HS-5 (cell line): ENCODE measurements around the gene LRP5.
"Not testable (repeated sequence)": the region's sequence is repeated elsewhere in the genome, so short reads cannot be mapped to it uniquely, and the experiment has no call there.

Experiments used
- DNase-seq: peaks from one replicate; pipeline ENCODE4 v3.0.0-alpha.2; 2012; ENCODE audit warnings: low read depth

LRP5 gene

GRCh38 chr11:68392822-68393221 is 80.4 kb downstream of the LRP5 start:
- DNase-seq = no peak

- no peak for DNase-seq
Measured at GRCh38 chr11:68396516-68396915, 84.1 kb downstream of the LRP5 start.

GRCh38 chr11:68397256-68397655 is 84.9 kb downstream of the LRP5 start:
- DNase-seq = no peak

- DNase-seq = no peak
Measured at GRCh38 chr11:68398995-68399851, 86.8 kb downstream of the LRP5 start.

- no peak for DNase-seq
Measured at GRCh38 chr11:68399916-68400315, 87.5 kb downstream of the LRP5 start.

GRCh38 chr11:68400584-68400983 is 88.2 kb downstream of the LRP5 start:
- DNase-seq = not testable (repeated sequence)

GRCh38 chr11:68401856-68402255 is 89.5 kb downstream of the LRP5 start:
- no peak for DNase-seq

- DNase-seq = no peak
Measured at GRCh38 chr11:68402355-68403031, 90.1 kb downstream of the LRP5 start.

GRCh38 chr11:68403424-68403823 is 91.0 kb downstream of the LRP5 start:
- no peak for DNase-seq

GRCh38 chr11:68403831-68404230 is 91.4 kb downstream of the LRP5 start:
- no peak for DNase-seq

- no peak for DNase-seq
Measured at GRCh38 chr11:68406324-68407313, 94.2 kb downstream of the LRP5 start.

- DNase-seq = no peak
Measured at GRCh38 chr11:68408512-68408911, 96.1 kb downstream of the LRP5 start.

- DNase-seq = no peak
Measured at GRCh38 chr11:68409748-68410344, 97.5 kb downstream of the LRP5 start.

- DNase-seq = no peak
Measured at GRCh38 chr11:68411501-68411991, 99.2 kb downstream of the LRP5 start.

- DNase-seq = no peak
Measured at GRCh38 chr11:68412593-68413475, 100.4 kb downstream of the LRP5 start.

- no peak for DNase-seq
Measured at GRCh38 chr11:68413591-68413999, 101.2 kb downstream of the LRP5 start.

GRCh38 chr11:68414496-68415221 is 102.3 kb downstream of the LRP5 start:
- no peak for DNase-seq

- no peak for DNase-seq
Measured at GRCh38 chr11:68416070-68416578, 103.7 kb downstream of the LRP5 start.

- no peak for DNase-seq
Measured at GRCh38 chr11:68418648-68419047, 106.3 kb downstream of the LRP5 start.

- no peak for DNase-seq
Measured at GRCh38 chr11:68420171-68420570, 107.8 kb downstream of the LRP5 start.
